Kidney epithelial cell (primary cell): Measurements from ENCODE around the gene NRIP1. TPM values are rescaled to one million over a fixed set of nuclear protein-coding genes. Genes with fewer than 3 reads are reported as not detected.
"Not testable (repeated sequence)": the region's sequence is repeated elsewhere in the genome, so short reads cannot be mapped to it uniquely, and the experiment has no call there.

Experiments used
- DNase-seq: peaks from one replicate; pipeline ENCODE4 v3.0.0-alpha.2; 2010; ENCODE audit warnings: low read depth
- H3K27me3 ChIP-seq: 2 replicates; pipeline ENCODE4 v1.6.0; 2011; ENCODE audit warnings: low read length; ENCODE audit not compliant: control insufficient read depth, insufficient read depth
- H3K36me3 ChIP-seq: 2 replicates; pipeline ENCODE4 v1.5.1; 2011; ENCODE audit warnings: low read length; ENCODE audit not compliant: control insufficient read depth, insufficient read depth
- H3K4me3 ChIP-seq: 2 replicates; pipeline ENCODE4 v1.5.1; 2011; ENCODE audit warnings: low read depth, mild to moderate bottlenecking, control low read depth, low read length
- CTCF ChIP-seq: IDR thresholded peaks from 2 replicates; pipeline ENCODE4 v1.5.1; 2011; ENCODE audit warnings: mild to moderate bottlenecking, moderate library complexity, low read length, control low read depth, inconsistent platforms; ENCODE audit not compliant: insufficient read depth, poor library complexity, severe bottlenecking
- total RNA-seq: library from RNA; depleted of rRNA; stranded (reverse); fragments of >200 nt; gene quantifications from 2 replicates; pipeline ENCODE4 v1.2.3, GENCODE V29; 2015

NRIP1 gene
- total RNA-seq, 1 donor from 2014 or later: 52.6 TPM

DNA sequence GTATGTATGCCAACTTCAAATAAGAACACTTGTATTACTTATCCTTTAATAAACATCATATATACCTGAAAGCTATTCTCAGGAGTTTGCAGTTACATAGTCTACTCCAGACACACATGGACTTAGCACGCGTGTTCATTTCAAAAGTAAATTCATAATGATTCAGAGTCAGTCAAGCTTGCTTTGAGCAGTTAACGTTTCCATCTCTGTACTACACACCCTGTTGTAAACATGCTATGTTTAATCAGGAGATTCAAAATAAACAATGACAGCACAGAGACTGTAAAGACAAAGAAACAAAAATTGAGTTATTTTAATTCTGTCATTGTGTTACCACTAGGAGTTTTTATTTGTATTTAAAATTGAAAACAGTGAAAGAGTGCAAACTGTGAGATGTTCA, 119.6 kb downstream of the NRIP1 start:
- H3K36me3 ChIP-seq: no peaks in the 10 kb centered on the region
- DNase-seq: no peak
- no peaks in the 10 kb centered on the region for H3K27me3 ChIP-seq
- no peak for TF ChIP-seq CTCF
- no peak overlapping the region for H3K4me3 ChIP-seq

- H3K36me3 ChIP-seq: no peaks in the 10 kb centered on the region
- no peak overlapping the region for H3K4me3 ChIP-seq
- no peak for DNase-seq
- no peak for TF ChIP-seq CTCF
- no peaks in the 10 kb centered on the region for H3K27me3 ChIP-seq
Measured at GRCh38 chr21:14943616-14944015, 121.2 kb downstream of the NRIP1 start.

DNA sequence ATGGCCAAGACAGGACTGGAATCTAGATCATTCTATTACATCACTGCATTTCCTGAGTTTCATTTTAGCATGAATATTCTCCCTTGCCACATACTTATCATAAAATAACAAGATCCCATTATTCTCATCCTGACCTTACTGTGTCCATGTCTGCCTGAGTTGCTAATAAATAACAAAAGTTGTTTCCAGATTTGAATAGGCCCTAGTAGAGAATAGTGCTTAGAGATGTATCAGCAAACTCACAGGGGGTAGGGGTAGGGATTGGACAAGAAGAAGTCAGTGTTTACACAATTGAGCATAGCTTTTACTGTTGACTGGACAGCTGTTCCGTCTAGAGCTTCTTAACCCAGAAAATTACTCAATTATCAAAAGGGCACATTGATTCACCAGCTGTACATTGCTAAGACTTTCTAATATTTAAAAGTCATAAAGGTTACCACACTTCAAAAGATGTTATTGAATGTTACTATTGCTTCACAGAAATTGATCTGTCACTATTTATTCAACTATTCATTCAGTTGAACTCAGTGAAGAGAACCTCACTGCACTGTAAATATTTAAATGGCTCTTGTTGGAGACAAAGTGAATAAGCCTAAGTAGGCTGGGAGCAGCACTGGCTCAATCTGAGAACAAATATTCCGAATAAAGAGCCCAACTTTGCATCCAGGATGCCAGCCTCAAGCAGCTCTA, 121.9 kb downstream of the NRIP1 start:
- no peak overlapping the region for H3K4me3 ChIP-seq
- no peak for DNase-seq
- TF ChIP-seq CTCF: no peak
- no peaks in the 10 kb centered on the region for H3K36me3 ChIP-seq
- no peaks in the 10 kb centered on the region for H3K27me3 ChIP-seq

DNA sequence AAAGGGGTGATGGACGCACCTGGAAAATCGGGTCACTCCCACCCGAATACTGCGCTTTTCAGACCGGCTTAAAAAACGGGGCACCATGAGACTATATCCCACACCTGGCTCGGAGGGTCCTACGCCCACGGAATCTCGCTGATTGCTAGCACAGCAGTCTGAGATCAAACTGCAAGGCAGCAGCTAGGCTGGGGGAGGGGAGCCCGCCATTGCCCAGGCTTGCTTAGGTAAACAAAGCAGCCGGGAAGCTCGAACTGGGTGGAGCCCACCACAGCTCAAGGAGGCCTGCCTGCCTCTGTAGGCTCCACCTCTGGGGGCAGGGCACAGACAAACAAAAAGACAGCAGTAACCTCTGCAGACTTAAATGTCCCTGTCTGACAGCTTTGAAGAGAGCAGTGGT, 137.5 kb downstream of the NRIP1 start:
- not testable (repeated sequence) for H3K27me3 ChIP-seq, H3K4me3 ChIP-seq, H3K36me3 ChIP-seq, DNase-seq

DNA sequence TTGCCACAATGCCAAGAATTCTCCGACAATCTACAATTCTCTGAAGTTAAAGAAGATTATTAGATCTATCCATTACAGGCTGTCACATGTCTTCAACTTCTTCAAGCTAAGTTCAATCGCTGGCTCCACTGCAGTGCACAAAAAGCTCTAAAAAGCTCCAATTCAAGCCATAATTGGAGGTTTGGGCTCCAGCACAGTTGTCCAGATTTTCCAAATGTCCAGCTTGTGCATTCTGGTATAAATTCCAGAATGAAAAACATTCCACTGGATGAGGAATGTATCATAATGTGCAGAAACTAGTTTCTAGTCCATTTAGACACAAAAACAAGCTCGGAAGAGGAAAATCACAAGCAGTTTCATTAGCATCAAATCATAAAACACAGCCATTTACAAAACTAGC, 138.6 kb downstream of the NRIP1 start:
- no peaks in the 10 kb centered on the region for H3K36me3 ChIP-seq
- DNase-seq: no peak
- H3K27me3 ChIP-seq: no peaks in the 10 kb centered on the region
- H3K4me3 ChIP-seq: no peak overlapping the region
- no peak for TF ChIP-seq CTCF

DNA sequence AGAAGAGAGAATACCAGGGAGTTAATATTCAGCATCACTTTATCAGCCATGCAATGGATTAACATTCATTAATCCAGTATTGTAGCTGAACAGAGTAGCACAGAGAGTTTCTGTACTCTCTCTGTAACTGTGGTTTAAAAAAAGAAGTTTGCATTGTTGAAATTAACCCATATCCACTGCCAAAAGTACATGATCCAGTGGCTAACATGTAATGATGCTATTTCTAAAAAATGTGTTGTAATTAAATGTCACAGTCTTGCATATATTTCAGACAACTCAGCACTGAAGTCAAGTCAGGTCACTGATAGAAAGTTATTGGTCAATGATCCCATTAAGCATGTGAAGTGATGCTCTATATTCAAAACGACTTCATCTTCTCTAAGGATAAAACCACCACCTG, 141.3 kb downstream of the NRIP1 start:
- no peak for DNase-seq

More for the DNA sequence above, 141.3 kb downstream of the NRIP1 start:
- no peak for TF ChIP-seq CTCF
- Histone ChIP-seq H3K4me3 (no peak overlapping the region), H3K36me3 (no peaks in the 10 kb centered on the region), H3K27me3 (no peaks in the 10 kb centered on the region)
